Heart left ventricle (tissue), 13 donors: ENCODE results near the gene EWSR1.

Source experiments
- CTCF ChIP-seq, 12 donors: fragments of 200-600 bp; sonication (generic) in 4 of 12; IDR thresholded peaks; one replicate each; pipeline versions ENCODE4 v1.5.0 to v1.8.0; 2018 to 2022; ENCODE audit warnings: antibody characterized with exemption in 12 of 12, mild to moderate bottlenecking in 5 of 12
- POLR2A ChIP-seq, 2 donors: fragments of 450-650 bp; IDR thresholded peaks; one replicate each; pipeline ENCODE4 v1.6.1; 2017; ENCODE audit warnings: antibody characterized with exemption in 2 of 2, mild to moderate bottlenecking in 2 of 2, moderate library complexity in 2 of 2
- donor health status: ischemic (EF 13 %, LVEDD 7.1; RV severe dilation, severe dysfunction).
- donor health status: DM: no; HTN: yes; CAD: no.
- donor health status: DM: no; HTN: no; CAD: no.
- donor health status: ischemic (EF 25% LVEDD 6.9; RV normal size, moderate dysfunction).
- donor health status: ischemic (EF 25% LVEDD 5.7; RV mildly dilated, moderate dysfunction).
- donor health status: ischemic (EF 35%, LVEDD 5.7; RV mildly dilated, moderate dysfunction).
- donor health status: nonischemic (EF 11% LVEDD 7.7; RV severe dilation, severe dysfunction).
- donor health status: DM: yes; HTN: yes; CAD: no.
- donor health status: PGD.
- donor health status: ischemic (EF 29% LVEDD 5.4; RV normal size, mild dysfunction).
- donor health status: nonischemic (EF 23%, LVEDD 6.1; RV moderate dilation, normal function).

GRCh38 chr22:29331213-29331612, 63.1 kb downstream of the EWSR1 start:
- no peak for TF ChIP-seq CTCF (IDR thresholded peaks at IDR 0.05)
- no peak for TF ChIP-seq POLR2A (IDR thresholded peaks at IDR 0.05)
